ACC112 (cell line): ENCODE data around the gene CTSS.
"Not testable (repeated sequence)": the region's sequence is repeated elsewhere in the genome, so short reads cannot be mapped to it uniquely, and the experiment has no call there.

Source experiments
- H2AFZ ChIP-seq: fragments of 200-600 bp; sonication (generic); one replicate; pipeline ENCODE4 v1.6.0; 2017; ENCODE audit warnings: antibody characterized with exemption, low read length; ENCODE audit not compliant: unreplicated experiment
- H3K27ac ChIP-seq: fragments of 200-600 bp; sonication (generic); 2 replicates; pipeline ENCODE4 v1.5.1; 2014; ENCODE audit warnings: low read depth, mild to moderate bottlenecking, antibody characterized with exemption, low read length, moderate library complexity
- H3K27me3 ChIP-seq: fragments of 200-600 bp; sonication (generic); 2 replicates; pipeline ENCODE4 v1.6.1; 2014; ENCODE audit warnings: mild to moderate bottlenecking, antibody characterized with exemption, low read length, moderate library complexity, mixed read lengths; ENCODE audit not compliant: insufficient read depth
- H3K36me3 ChIP-seq: fragments of 200-600 bp; sonication (generic); 2 replicates; pipeline ENCODE4 v1.6.1; 2016; ENCODE audit warnings: mild to moderate bottlenecking, antibody characterized with exemption, low read length, moderate library complexity, mixed read lengths; ENCODE audit not compliant: insufficient read depth
- H3K4me1 ChIP-seq: fragments of 200-600 bp; sonication (generic); one replicate; pipeline ENCODE4 v1.6.1; 2016; ENCODE audit warnings: low read length, mixed read lengths; ENCODE audit not compliant: insufficient read depth, unreplicated experiment, control insufficient read depth
- H3K4me3 ChIP-seq: fragments of 200-600 bp; sonication (generic); 2 replicates; pipeline ENCODE4 v1.5.1; 2014; ENCODE audit warnings: mild to moderate bottlenecking, low read depth, low read length
- H3K79me2 ChIP-seq: fragments of 200-600 bp; sonication (generic); one replicate; pipeline ENCODE4 v1.6.0; 2016; ENCODE audit warnings: low read length; ENCODE audit not compliant: control insufficient read depth, unreplicated experiment, insufficient read depth

The CTSS gene

DNA sequence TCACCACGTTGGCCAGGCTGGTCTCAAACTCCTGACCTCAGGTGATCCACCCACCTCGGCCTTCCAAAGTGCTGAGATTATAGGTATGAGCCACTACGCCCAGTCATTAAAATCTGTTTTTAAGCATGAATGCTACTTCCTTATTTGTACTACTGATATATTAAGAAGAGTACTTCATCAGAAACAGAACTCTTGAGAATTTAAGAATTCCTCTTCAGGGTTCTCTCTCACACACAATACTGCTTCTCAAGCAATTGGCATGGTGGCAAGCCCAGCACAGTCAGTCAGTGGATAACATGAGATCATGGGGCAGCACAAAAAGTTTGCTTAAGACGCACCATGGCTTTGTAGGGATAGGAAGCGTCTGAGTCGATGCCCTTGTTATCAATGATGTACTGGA lies 14.1 kb downstream of the CTSS start:
- H3K36me3 ChIP-seq: peaks cover 9% of the 10 kb centered on the region; the same call in 1 of the 2 replicates
- no peaks in the 10 kb centered on the region for H3K4me1 ChIP-seq
- no peak overlapping the region for H3K4me3 ChIP-seq
- no peak overlapping the region for H2AFZ ChIP-seq
- H3K27me3 ChIP-seq: no peaks in the 10 kb centered on the region
- H3K27ac ChIP-seq: no peak overlapping the region
- H3K79me2 ChIP-seq: no peaks in the 10 kb centered on the region

DNA sequence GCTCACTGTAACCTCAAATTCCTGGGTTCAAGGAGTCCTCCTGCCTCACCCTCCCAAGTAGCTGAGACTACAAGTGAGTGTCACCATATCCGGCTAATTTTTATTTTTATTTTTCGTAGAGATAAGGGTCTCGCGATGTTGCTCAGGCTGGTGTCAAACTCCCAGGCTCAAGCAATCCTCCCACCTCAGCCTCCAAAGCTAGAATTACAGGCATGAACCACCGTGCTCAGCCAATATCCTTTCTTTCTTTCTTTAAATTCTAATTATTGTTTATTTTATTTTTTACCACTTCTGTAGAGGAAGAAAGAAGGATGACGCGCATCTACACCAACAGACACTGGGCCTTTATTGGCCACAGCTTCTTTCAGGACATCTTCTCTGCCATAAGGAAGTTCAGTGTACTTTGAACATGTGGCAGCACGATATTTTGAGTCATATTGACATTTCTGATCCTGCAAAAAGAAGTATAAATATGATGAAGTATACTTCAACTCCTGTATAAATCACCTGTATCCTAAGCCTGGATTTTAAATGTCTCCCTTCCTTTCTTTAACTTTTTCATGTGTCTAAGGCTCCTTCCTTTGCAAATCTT lies 15.8 kb downstream of the CTSS start:
- Histone ChIP-seq H3K27ac (no peak overlapping the region), H3K27me3 (no peaks in the 10 kb centered on the region), H3K36me3 (peaks cover 9% of the 10 kb centered on the region; the same call in 1 of the 2 replicates), H3K4me3 (no peak overlapping the region), H2AFZ (no peak overlapping the region), H3K4me1 (no peaks in the 10 kb centered on the region), H3K79me2 (no peaks in the 10 kb centered on the region)

DNA sequence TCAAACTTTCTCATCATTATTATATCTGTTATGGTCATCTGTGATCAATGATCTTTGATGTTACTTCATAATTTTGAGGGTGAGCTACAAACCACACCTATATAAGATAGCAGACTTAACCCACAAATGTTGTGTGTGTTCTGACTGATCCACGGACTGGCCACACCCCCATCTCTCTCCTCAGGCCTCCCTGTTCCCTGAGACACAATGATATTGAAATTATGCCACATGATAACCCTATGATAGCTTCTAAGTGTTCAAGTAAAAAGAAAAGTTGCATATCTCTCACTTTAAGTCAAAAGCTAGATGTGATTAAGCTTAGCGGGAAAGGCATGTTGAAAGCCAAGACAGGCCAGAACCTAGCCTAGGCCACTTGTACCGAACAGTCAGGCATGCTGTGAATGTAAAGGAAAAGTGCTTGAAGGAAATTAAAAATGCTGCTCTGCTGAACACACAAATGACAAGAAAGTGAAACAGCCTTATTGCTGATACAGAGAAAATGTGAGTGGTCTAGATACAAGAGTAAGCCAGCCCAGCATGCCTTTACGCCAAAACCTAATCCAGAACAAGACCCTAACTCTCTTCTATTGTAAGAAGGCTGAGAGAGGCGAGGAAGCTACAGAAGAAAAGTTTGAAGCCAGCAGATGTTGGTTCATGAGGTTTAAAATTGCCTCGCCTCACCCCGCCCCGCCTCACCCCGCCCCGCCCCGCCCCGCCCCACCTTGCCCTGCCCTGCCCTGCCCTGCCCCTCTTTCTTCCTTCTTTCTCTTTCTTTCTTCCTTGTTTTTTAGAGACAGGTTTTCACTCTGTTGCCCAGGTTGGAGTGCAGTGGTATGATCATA lies 16.5 kb downstream of the CTSS start:
- Histone ChIP-seq H3K27ac (no peak overlapping the region), H3K4me3 (no peak overlapping the region), H2AFZ (no peak overlapping the region), H3K4me1 (no peaks in the 10 kb centered on the region), H3K36me3 (peaks cover 9% of the 10 kb centered on the region; the same call in 1 of the 2 replicates), H3K27me3 (no peaks in the 10 kb centered on the region), H3K79me2 (no peaks in the 10 kb centered on the region)

DNA sequence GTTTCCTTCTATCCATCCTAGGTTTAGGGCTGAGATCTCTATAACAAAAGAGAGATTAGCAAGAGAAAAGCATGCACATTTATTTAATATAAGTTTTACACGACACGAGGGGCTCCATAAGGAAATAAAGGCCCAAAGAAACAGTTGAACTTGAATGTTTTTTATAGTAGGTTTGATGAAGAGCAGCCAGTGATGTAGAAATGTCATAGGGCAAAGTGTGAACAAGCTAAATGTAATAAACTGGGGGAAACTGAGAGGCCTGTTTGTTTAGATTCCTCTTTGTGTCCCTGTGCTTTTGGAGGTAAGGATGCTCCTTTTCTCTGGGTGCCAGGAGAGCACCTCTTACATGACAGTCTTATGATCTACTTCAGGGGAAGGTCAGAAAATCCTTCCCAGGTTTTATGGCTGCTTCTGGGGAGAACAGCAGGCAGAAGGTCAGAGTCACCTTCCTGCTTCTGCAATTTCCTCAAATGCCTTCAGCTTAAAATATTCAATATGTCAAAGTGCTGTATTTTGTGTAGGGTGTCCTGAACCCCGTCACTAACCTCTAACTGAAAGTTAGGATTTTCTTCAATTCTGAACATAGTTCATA lies 35.4 kb downstream of the CTSS start:
- H3K4me3 ChIP-seq: no peak overlapping the region
- no peaks in the 10 kb centered on the region for H3K27me3 ChIP-seq
- no peaks in the 10 kb centered on the region for H3K4me1 ChIP-seq
- H3K36me3 ChIP-seq: no peaks in the 10 kb centered on the region
- no peak overlapping the region for H3K27ac ChIP-seq
- no peaks in the 10 kb centered on the region for H3K79me2 ChIP-seq
- H2AFZ ChIP-seq: no peak overlapping the region

DNA sequence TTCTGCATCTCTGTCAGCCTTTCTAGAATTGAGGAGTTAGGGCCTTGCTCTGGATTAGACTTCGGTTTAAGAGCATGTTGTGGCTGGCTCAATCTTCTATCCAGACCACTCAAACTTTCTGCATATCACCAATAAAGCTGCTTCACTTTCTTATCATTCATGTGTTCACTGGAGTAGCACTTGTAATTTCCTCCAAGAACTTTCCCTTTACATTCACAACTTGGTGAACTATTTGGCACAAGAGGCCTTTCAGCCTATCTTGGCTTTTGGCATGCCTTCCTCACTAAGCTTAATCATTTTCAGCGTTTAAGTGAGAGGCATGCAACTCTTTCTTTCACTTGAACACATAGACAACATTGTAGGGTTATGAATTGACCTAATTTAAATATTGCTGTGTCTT lies 41.2 kb downstream of the CTSS start:
- no peak overlapping the region for H2AFZ ChIP-seq
- no peak overlapping the region for H3K27ac ChIP-seq
- no peaks in the 10 kb centered on the region for H3K36me3 ChIP-seq
- H3K4me1 ChIP-seq: no peaks in the 10 kb centered on the region
- H3K79me2 ChIP-seq: no peaks in the 10 kb centered on the region
- H3K27me3 ChIP-seq: no peaks in the 10 kb centered on the region
- H3K4me3 ChIP-seq: no peak overlapping the region

DNA sequence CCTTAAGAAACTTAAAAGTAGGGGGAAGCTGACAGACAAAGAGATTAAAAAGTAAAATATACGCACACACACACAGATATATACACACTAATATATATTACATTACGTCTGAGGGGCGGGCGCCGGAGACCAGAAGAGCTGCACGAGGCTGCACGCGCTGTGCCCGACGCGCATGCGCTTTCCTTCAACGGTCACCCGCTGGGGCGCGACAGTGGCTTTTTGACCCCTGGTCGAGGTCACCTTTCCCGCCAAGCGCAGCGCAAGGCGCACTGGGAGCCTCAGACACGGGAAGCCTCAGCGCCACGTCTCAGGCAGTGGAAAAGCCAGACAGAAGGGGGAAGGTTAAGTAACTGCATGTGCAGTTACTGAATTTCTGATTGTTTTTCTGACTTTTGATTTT lies 44.9 kb downstream of the CTSS start, which contains the start of gene HORMAD1:
HORMAD1 (minus strand) TSS at position 193 of the 400 bp plus-strand sequence. CDS start 1,390 bp downstream, outside the sequence.
- H3K4me3 ChIP-seq: no peak within 1 kb of the TSS
- no peaks in the 10 kb centered on the region for H3K4me1 ChIP-seq
- no peaks in the 10 kb centered on the region for H3K79me2 ChIP-seq
- H2AFZ ChIP-seq: no peak within 1 kb of the TSS
- no peaks in the 10 kb centered on the region for H3K36me3 ChIP-seq
- H3K27me3 ChIP-seq: no peaks in the 10 kb centered on the region
- no peak within 1 kb of the TSS for H3K27ac ChIP-seq

DNA sequence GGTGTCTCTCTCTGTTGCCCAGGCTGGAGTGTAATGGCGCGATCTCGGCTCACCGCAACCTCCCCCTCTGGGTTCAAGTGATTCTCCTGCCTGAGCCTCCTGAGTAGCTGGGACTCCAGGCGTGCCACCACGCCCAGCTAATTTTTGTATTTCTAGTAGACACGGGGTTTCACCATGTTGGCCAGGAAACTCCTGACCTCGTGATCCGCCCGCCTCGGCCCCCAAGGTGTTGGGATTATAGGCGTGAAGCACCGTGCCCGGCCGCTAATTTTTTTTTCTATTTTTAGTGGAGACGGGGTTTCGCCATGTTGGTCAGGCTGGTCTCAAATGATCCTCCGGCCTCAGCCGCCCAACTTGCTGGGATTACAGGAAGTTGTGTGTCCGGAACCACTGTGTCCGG lies 45.5 kb downstream of the CTSS start:
- Histone ChIP-seq H2AFZ (no peak overlapping the region), H3K4me1 (no peaks in the 10 kb centered on the region), H3K79me2 (no peaks in the 10 kb centered on the region), H3K36me3 (no peaks in the 10 kb centered on the region), H3K4me3 (no peak overlapping the region), H3K27ac (no peak overlapping the region), H3K27me3 (no peaks in the 10 kb centered on the region)

DNA sequence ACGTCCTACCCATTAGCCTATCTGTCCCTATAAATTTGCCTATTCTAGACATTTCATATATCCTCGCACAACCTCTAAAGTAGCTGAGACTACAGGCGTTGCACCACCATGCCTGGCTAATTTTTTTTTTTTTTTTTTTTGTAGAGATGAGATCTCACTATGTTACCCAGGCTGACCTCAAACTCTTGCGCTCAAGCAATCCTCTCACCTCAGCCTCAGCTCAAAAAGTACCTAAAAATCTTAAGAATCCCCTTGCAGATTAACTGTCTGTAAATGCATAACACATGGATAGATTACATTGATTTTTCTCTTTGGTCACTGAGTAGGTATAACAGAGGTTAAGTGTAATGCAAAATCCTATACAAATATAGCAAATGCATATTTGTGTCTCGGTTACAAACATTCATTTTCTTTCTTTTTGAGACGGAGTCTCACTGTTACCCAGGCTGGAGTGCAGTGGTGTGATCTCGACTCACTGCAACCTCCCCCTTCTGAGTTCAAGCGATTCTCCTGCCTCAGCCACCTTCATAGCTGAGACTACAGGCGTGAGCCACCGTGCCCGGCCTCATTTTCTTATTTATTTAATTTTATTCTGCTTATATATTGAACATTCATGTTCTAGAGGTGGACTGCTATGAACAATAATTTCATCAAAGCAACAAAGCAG lies 47.2 kb downstream of the CTSS start:
- H3K4me3 ChIP-seq: no peak overlapping the region
- no peaks in the 10 kb centered on the region for H3K27me3 ChIP-seq
- no peaks in the 10 kb centered on the region for H3K36me3 ChIP-seq
- no peak overlapping the region for H3K27ac ChIP-seq
- H3K4me1 ChIP-seq: no peaks in the 10 kb centered on the region
- no peak overlapping the region for H2AFZ ChIP-seq
- H3K79me2 ChIP-seq: no peaks in the 10 kb centered on the region

DNA sequence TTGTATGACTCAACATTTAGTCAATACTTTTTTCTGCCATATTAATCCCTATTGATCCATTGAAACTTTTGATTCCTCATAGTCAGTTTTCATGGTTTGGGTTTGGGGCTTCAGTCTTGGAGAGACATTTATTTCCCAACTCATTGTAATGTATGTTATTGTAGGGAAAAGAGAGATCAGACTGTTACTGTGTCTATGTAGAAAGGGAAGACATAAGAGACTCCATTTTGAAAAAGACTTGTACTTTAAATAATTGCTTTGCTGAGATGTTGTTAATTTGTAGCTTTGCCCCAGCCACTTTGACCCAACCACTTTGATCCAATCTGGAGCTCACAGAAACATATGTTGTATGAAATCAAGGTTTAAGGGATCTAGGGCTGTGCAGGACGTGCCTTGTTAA lies 56.5 kb downstream of the CTSS start:
- not testable (repeated sequence) for H3K27ac ChIP-seq, H3K27me3 ChIP-seq, H3K36me3 ChIP-seq, H2AFZ ChIP-seq, H3K4me1 ChIP-seq, H3K4me3 ChIP-seq, H3K79me2 ChIP-seq

DNA sequence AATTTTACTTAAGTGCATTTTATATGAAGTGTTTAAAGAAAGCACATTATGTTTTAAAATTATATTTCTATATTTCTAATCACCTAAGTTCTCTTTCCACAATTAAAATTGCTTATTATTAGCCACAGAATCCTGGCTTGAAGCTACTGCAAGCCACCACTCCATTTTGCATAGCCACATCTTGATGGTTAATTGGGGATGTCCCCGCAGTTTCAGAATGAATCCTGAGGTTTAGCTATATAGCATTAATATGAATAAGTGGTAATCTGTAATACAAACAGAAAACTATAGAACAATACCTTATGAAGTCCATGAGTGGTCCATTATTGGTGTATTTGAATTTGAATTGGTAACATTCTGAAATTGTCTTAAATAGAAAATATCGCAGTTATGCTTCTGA lies 57.0 kb downstream of the CTSS start:
- H3K4me3 ChIP-seq: no peak overlapping the region
- no peak overlapping the region for H2AFZ ChIP-seq
- H3K27me3 ChIP-seq: no peaks in the 10 kb centered on the region
- H3K4me1 ChIP-seq: no peaks in the 10 kb centered on the region
- no peaks in the 10 kb centered on the region for H3K36me3 ChIP-seq
- H3K79me2 ChIP-seq: no peaks in the 10 kb centered on the region
- H3K27ac ChIP-seq: no peak overlapping the region
